ENCODE results near the gene LRMDA.

GRCh38 chr10:76052682-76053503, 621.5 kb downstream of the LRMDA start:
- no peak for TF ChIP-seq CTCF (IDR thresholded peaks at IDR 0.05; ENCODE audit: borderline replicate concordance, extremely low read depth, low read length, poor library complexity, severe bottlenecking)
- no peak for TF ChIP-seq EZH2 (IDR thresholded peaks at IDR 0.05; ENCODE audit: borderline replicate concordance, low read depth, low read length, severe bottlenecking)

Measured in DND-41 (cell line).